Choroid plexus epithelial cell (primary cell): ENCODE results near the gene ATG3.

Experiments used
- DNase-seq: peaks from one replicate; pipeline ENCODE4 v3.0.0-alpha.2; 2010; ENCODE audit warnings: low read depth
- H3K4me3 ChIP-seq: 2 replicates; pipeline ENCODE4 v1.5.1; 2011; ENCODE audit warnings: low read depth, mild to moderate bottlenecking, control low read depth, low read length, moderate library complexity
- TF ChIP-seq, protein P1 (sequence below): conservative IDR thresholded peaks from 2 replicates; pipeline ENCODE4 v1.5.1; 2011; ENCODE audit warnings: low read depth, mild to moderate bottlenecking, control low read depth, inconsistent platforms, low read length, moderate library complexity

Gene ATG3

DNA sequence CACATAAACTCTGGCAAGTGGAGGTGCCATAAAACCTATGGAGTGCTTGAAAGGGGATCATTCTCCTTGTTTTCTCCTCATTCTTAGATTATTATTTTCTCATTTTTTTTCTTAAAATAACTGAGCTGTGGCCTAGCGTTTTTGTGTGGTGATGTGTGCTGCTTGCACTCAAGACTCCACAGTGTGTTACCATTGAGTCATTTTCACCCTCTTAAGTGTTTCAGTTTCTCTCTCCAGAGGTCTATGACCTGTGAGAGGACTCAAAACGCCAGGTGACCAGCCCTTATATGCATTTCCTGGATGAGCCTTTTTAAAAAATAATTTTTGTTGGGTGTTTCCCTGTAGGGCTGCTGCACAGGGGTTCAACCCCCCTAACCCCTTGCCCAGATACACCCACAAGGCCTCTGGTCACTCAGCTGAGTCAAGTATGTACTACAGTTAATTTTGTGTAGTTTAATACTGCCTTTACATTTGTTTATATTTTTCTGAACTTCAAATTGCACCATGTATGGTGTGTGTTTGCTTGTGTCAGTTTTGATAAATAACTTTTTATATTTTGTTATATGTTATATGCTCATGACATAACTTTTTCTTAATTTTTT is 47.1 kb downstream of the ATG3 start:
- DNase-seq, result peak; percentile 70
- TF ChIP-seq, protein P1, sequence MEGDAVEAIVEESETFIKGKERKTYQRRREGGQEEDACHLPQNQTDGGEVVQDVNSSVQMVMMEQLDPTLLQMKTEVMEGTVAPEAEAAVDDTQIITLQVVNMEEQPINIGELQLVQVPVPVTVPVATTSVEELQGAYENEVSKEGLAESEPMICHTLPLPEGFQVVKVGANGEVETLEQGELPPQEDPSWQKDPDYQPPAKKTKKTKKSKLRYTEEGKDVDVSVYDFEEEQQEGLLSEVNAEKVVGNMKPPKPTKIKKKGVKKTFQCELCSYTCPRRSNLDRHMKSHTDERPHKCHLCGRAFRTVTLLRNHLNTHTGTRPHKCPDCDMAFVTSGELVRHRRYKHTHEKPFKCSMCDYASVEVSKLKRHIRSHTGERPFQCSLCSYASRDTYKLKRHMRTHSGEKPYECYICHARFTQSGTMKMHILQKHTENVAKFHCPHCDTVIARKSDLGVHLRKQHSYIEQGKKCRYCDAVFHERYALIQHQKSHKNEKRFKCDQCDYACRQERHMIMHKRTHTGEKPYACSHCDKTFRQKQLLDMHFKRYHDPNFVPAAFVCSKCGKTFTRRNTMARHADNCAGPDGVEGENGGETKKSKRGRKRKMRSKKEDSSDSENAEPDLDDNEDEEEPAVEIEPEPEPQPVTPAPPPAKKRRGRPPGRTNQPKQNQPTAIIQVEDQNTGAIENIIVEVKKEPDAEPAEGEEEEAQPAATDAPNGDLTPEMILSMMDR, result no peak
- H3K4me3 ChIP-seq, result no peak overlapping the region

DNA sequence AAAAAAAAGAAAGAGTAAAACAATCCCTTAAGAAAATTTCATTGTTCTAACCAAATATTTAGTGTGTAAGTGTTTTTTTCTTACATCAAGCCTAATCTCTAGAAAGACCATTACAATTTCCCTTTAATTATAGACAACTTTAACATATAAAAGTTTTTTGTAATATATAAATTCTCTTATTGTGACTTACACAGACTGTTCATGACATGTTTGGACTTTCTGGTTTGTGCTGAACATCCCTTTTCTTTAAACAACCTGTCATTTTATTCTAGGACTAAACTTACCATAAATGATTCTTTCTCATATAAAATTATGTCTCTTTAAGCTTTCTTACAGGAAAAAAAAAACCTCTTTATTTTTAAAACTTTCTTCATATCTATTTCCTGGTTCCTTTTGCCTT is 49.4 kb downstream of the ATG3 start:
- TF ChIP-seq, protein P1, result no peak
- DNase-seq, result no peak
- no peak overlapping the region for H3K4me3 ChIP-seq

DNA sequence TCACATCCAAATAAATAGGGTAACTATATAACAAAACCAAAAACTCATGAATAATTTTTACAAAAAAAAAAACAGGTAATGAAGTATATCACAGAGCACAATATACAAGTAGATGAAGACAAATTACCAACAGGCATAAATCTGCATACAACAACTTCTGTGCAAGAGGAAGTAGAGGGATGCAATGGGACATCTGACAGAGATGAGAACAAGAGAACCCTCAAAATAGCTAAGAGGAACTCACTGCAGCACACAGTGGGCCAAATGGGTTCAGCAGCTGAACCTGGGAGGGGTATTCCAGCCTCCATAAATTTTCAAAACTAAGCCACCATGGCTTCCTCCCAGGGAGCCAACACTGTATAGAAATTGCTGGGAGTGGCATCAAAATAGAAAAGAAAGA is 52.9 kb downstream of the ATG3 start:
- DNase-seq, result no peak
- TF ChIP-seq, protein P1, result no peak
- no peak overlapping the region for H3K4me3 ChIP-seq

DNA sequence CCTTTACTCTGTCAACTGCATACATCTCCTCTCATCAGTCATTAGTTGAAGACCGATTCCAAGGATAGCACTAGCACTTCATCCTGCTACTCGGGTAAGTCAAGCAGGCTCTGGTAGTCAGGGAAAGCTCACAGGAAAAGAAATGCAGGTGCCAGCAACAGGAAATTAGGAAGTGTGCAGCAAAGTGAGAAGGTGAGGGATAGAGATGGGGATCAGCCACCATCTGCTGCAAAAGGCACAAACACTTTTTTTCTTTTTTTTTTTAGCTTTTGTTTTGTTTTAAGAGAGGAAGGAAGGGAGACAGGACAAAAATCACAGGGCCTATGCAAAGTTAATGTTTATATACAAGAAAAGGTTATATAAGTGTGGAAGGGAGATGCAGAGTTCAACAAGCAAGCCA is 53.5 kb downstream of the ATG3 start:
- TF ChIP-seq, protein P1, result no peak
- DNase-seq, result no peak
- H3K4me3 ChIP-seq, result no peak overlapping the region

DNA sequence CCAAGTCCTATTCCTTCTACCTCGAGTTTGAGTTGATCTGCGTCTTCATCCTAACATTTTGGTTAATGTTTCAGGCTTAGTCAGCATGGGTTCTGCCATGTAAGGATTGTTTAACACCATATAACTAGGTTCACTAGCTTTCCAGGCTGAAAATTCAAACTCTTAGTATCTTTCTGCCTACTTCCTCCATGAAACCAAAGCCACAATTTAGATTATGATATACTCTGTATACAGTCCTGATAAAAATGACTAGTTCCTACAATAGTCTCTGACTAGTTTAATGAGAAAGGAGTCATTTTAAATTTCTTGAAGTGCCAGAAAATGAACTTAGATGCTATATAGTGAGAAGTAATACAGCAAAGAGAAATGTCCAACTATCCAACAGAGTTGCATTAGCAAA is 55.9 kb downstream of the ATG3 start:
- TF ChIP-seq, protein P1, result no peak
- no peak overlapping the region for H3K4me3 ChIP-seq
- DNase-seq, result no peak

DNA sequence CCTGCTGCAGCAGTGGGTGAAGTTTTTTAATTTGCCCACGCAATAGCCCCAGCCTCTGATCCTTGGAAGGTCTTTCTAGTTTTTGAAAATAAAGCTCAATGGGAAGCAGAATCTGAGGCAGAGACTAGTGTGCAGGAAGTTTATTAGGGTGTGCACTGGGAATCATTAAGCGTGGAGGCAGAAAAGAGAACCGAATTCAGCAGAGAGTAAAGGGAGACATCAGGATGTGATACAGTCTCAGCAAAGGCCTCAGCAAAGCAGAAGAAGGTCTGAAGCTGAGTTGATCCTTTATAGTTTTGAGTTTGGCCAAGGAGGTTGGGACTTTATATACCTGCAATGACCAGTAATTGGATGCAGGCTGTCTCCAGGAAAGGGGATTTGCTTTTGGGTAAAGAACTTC is 57.6 kb downstream of the ATG3 start:
- no peak for DNase-seq
- TF ChIP-seq, protein P1, result no peak
- H3K4me3 ChIP-seq, result no peak overlapping the region

DNA sequence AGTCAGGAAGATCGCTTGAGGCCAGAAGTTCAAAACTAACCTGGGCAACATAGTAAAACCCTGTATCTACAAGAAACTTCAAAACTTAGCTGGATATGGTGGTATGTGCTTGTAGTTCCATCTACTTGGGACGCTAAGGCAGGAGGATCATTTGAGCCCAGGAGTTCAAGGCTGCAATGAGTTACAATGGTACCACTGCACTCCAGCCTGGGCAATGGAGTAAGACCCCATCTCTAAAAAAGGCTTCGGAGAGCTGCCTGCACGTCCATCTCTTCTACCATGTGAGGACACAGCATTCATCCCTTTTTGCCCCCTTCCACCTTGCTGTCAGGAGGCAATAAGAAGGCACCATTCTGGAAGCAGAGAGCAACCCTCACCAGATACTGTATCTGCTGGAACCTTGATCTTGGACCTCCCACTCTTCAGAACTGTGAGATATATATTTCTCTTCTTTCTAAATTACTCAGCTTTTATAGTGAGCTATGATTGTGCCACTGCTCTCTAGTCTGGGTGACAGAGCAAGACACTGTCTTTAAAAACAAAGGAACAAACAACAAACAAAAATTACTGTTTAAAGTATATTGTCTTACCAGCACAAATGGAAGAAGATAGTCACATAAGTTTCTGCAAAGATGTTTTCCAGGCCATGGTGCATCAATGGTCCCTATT is 58.3 kb downstream of the ATG3 start:
- H3K4me3 ChIP-seq, result no peak overlapping the region
- TF ChIP-seq, protein P1, result no peak

More for the DNA sequence above, 58.3 kb downstream of the ATG3 start:
- no peak for DNase-seq
